GM18517 (cell line): ENCODE results near the gene CATSPERD.

ENCODE experiments used
- ATAC-seq: cut with Tn5 transposase; IDR thresholded peaks from one replicate; pipeline ENCODE4 v1.9.1; 2021; ENCODE audit warnings: mild to moderate bottlenecking, moderate library complexity; ENCODE audit not compliant: unreplicated experiment

The CATSPERD gene

DNA sequence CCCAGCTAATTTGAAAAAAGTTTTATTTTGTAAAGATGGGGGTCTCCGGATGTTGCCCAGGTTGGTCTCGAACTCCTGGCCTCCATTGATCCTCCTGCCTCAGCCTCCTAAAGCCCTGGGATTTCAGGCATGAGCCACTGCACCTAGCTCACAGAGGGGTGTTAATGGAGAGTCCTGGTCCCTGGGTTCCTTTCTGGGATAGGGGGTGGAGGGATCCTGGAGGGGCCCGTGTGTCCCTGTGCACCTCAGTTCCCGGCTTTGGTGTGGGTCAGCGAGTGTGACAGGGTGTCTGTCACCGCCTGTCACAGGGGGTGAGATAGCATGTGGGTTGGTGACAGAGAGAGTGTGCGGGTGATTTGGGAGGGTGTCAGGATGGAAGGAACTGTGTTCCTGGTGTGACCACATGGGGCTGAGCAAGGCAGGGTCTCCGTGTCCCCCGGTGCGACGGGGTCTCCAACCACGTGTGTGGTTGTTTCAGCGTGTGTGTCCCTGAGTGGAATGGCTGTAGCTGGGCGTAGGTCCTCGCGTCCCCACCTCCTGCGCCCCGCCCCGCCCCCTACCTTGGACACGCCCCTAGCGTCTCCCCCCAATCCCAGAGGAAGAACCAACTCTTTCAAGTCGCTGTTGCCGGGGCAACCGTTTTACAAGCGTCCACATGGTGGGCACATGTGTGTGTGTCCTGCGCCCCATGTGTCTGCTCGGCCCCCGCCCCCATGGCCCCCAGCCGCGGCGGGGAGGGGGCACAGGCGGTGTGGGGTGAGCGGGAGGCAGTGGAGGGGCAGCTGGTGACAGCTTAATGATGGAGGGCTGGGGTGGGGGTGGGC lies 81.6 kb downstream of the CATSPERD start:
- no peak for ATAC-seq

GRCh38 chr19:5803441-5803751 lies 83.0 kb downstream of the CATSPERD start:
- ATAC-seq, result no peak

- ATAC-seq, result no peak
Observed at GRCh38 chr19:5803752-5804515, 83.5 kb downstream of the CATSPERD start.

- no peak for ATAC-seq
Observed at GRCh38 chr19:5804516-5805461, 84.4 kb downstream of the CATSPERD start, which contains the start of gene NRTN. TSS of gene NRTN (plus strand) at chr19:5805067. CDS start at chr19:5824166, 19,099 bp downstream.

GRCh38 chr19:5805462-5806132 lies 85.2 kb downstream of the CATSPERD start:
- ATAC-seq, result no peak

- ATAC-seq, result no peak
Observed at GRCh38 chr19:5806133-5806489, 85.7 kb downstream of the CATSPERD start.

GRCh38 chr19:5806905-5807304 lies 86.5 kb downstream of the CATSPERD start:
- no peak for ATAC-seq

GRCh38 chr19:5808120-5808816 lies 87.8 kb downstream of the CATSPERD start:
- ATAC-seq, result no peak

- no peak for ATAC-seq
Observed at GRCh38 chr19:5809053-5809452, 88.6 kb downstream of the CATSPERD start.

DNA sequence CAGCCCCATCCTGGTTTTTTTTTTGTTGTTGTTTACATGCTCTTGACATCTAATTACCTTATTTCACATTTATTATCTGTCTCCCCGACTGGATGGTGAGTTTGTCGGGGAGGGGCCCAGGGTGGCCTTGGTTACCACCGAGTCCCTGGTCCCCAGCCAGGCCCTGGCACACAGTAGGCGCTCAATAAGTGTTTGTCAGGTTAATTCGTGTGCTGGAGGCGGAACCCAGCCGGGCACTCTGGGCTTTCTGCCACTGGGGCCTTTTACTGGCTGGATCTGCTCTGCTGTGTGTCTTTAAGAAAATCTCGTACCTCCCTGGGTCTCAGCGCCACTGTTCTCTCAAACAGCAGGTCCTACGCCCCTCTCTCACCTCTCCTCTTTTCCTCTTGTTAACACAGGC lies 89.0 kb downstream of the CATSPERD start:
- no peak for ATAC-seq

- no peak for ATAC-seq
Observed at GRCh38 chr19:5811117-5811516, 90.7 kb downstream of the CATSPERD start.

GRCh38 chr19:5814123-5814851 lies 93.8 kb downstream of the CATSPERD start:
- no peak for ATAC-seq

GRCh38 chr19:5814852-5815246 lies 94.4 kb downstream of the CATSPERD start:
- ATAC-seq, result no peak

DNA sequence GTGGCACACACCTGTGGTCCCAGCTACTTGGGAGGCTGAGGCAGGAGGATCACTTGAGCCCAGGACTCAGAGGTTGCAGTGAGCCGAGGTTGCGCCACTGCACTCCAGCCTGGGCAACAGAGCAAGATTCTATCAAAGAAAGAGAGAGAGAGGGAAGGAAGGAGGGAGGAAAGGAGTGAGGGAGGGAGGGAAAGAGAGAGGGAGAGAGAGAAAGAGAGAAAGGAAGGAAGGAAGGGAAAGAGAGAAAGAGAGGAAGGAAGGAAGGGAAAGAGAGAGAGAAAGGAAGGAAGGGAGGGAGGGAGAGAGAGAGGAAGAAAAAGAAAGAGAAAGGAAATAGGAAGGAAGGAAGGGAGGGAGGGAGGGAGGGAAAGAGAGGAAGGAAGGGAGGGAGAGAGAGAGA lies 96.8 kb downstream of the CATSPERD start:
- no peak for ATAC-seq

GRCh38 chr19:5818594-5818993 lies 98.2 kb downstream of the CATSPERD start:
- no peak for ATAC-seq

DNA sequence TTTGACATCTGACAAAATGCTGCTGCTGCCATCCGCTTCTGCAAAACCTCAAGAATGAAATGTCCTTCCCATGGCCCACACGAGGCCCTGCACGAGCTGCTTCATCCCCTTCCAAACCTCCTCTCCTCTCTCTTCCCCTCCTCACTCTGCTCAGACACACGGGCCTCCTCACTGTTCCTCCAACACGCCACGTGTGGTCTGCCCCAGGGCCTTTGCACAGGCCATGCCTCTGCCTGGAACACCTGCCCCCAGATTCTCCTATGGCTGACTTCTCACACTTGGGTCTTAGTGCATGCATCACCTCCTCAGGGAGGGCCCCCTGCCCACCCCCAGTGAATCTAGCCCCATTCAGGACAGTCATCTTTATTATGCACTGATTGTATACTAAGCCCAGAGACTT lies 100.3 kb downstream of the CATSPERD start:
- no peak for ATAC-seq

DNA sequence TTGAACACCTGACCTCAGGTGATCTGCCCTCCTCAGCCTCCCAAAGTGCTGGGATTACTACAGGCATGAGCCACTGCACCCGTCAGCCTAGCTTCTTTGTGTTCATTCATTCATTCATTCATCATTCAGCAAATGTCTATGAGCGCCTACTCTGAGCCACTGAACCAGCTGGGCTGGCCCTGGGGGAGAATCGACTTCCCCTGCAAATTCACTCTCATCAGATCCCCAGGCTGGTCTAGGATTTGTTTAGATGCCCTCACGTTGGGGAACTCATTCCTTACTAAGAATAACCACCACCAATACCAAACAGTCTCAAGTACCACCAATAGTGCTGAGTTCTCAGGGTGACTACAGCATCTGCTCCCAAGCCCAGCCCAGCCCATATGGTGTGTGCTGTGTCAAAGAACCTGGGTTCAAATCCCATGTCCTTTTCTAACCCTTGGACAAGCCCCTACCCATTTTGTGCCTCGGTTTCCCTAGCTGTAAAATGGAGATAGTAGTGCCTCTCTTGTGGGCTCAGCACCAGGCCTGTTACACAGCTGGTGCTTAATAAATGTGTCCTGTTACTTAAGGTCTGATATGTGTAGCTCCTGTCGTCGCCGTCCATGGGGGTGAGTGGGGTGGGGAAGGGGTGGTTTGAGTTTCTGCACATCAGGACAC lies 101.2 kb downstream of the CATSPERD start:
- ATAC-seq, result no peak

DNA sequence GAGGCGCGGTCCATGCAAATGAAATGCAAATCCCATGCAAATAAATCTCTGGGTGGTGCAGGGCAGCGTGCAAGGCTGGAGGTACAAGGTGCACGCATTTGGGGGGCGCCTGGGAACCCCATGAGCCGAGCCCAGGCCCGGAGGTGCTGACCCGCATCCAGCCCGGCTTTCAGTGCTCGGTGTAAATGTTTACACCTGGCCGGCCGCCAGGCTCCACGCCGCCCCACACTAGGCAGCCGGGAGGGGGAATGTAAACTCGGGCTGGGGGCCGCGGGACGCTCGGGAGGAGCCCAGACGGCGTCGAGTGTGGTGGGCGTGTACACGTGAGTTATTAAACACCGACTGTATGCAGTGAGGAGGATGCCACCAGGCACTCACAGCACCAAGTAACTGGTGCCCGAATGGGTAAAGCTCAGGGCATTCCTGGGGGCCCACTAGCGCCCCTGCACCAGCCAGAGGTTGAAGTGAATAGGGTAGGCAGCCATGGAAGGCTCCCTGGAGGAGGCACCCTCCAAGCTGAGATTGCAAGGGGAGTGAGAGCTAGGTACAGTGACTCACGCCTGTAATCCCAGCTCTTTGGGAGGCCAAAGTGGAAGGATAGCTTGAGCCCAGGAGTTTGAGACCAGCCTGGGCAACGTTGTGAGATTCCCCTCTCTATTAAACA lies 101.9 kb downstream of the CATSPERD start:
- no peak for ATAC-seq
